Osteoblast (primary cell): Measurements from ENCODE around the gene ASMT. TPM values are rescaled to one million over a fixed set of nuclear protein-coding genes. Genes with fewer than 3 reads are reported as not detected.
A peak's percentile ranks its signal among the peaks of the same experiment; 100 is the strongest.

Experiments
- DNase-seq: peaks from one replicate; pipeline ENCODE4 v3.0.0; 2011; ENCODE audit warnings: low spot score, mixed read lengths; ENCODE audit not compliant: insufficient read length; ENCODE audit errors: missing footprints
- H2AFZ ChIP-seq: 2 replicates; pipeline ENCODE4 v1.6.0; 2011; ENCODE audit warnings: mild to moderate bottlenecking, low read length
- H3K27ac ChIP-seq: 2 replicates; pipeline ENCODE4 v1.5.1; 2011; ENCODE audit warnings: mild to moderate bottlenecking, low read depth, low read length, moderate library complexity
- H3K27me3 ChIP-seq: 2 replicates; pipeline ENCODE4 v1.6.0; 2012; ENCODE audit warnings: mild to moderate bottlenecking, control low read depth, inconsistent platforms, low read length, moderate library complexity; ENCODE audit not compliant: insufficient read depth
- H3K36me3 ChIP-seq: 2 replicates; pipeline ENCODE4 v1.5.1; 2011; ENCODE audit warnings: mild to moderate bottlenecking, low read length, control low read depth, moderate library complexity; ENCODE audit not compliant: insufficient read depth
- H3K4me1 ChIP-seq: 2 replicates; pipeline ENCODE4 v1.5.1; 2011; ENCODE audit warnings: mild to moderate bottlenecking, low read length, control low read depth, moderate library complexity; ENCODE audit not compliant: insufficient read depth
- H3K4me2 ChIP-seq: 2 replicates; pipeline ENCODE4 v1.6.0; 2011; ENCODE audit warnings: mild to moderate bottlenecking, low read length; ENCODE audit not compliant: insufficient read depth
- H3K4me3 ChIP-seq: fragments of 200-600 bp; sonication (generic); 3 replicates; pipeline ENCODE4 v1.5.1; 2012; ENCODE audit warnings: mild to moderate bottlenecking, low read length, inconsistent platforms; ENCODE audit not compliant: insufficient read depth
- H3K79me2 ChIP-seq: 2 replicates; pipeline ENCODE4 v1.6.0; 2012; ENCODE audit warnings: mild to moderate bottlenecking, low read length, control low read depth, inconsistent platforms; ENCODE audit not compliant: insufficient read depth
- H3K9me3 ChIP-seq: 2 replicates; pipeline ENCODE4 v1.5.1; 2011; ENCODE audit warnings: low read depth, low read length, control low read depth
- H4K20me1 ChIP-seq: 2 replicates; pipeline ENCODE4 v1.6.0; 2012; ENCODE audit warnings: mild to moderate bottlenecking, low read length, control low read depth; ENCODE audit not compliant: insufficient read depth
- CTCF ChIP-seq: IDR thresholded peaks from 2 replicates; pipeline ENCODE4 v1.5.1; 2011; ENCODE audit warnings: mild to moderate bottlenecking, low read depth, low read length, moderate library complexity; ENCODE audit errors: extremely low read depth
- total RNA-seq: library from RNA; depleted of rRNA; stranded (reverse); fragments of >200 nt; gene quantifications from 2 replicates; pipeline ENCODE4 v1.2.3, GENCODE V29; 2012

The ASMT gene
- total RNA-seq, 1 donor = 0.36 TPM

- no peaks in the 10 kb centered on the region for H3K9me3 ChIP-seq
- DNase-seq = peak; percentile 86
- H4K20me1 ChIP-seq = peaks cover 56% of the 10 kb centered on the region
- H3K36me3 ChIP-seq = peaks cover 72% of the 10 kb centered on the region
- H3K4me3 ChIP-seq = no peak overlapping the region
- H2AFZ ChIP-seq = no peak overlapping the region
- no peaks in the 10 kb centered on the region for H3K27me3 ChIP-seq
- no peak for TF ChIP-seq CTCF
- peaks cover 5% of the 10 kb centered on the region for H3K4me1 ChIP-seq
- H3K4me2 ChIP-seq = no peak overlapping the region
- H3K79me2 ChIP-seq = peaks cover 68% of the 10 kb centered on the region
- no peak overlapping the region for H3K27ac ChIP-seq
Observed at GRCh38 chrX:1596676-1597344, 18.0 kb upstream of the ASMT start.

- TF ChIP-seq CTCF = no peak
- Histone ChIP-seq H3K4me2 (no peak overlapping the region), H3K79me2 (peaks cover 62% of the 10 kb centered on the region), H2AFZ (no peak overlapping the region), H3K27me3 (no peaks in the 10 kb centered on the region), H3K4me3 (no peak overlapping the region), H3K36me3 (peaks cover 78% of the 10 kb centered on the region), H3K4me1 (peaks cover 4% of the 10 kb centered on the region), H3K27ac (no peak overlapping the region), H3K9me3 (no peaks in the 10 kb centered on the region), H4K20me1 (peaks cover 58% of the 10 kb centered on the region)
- peak; percentile 89 for DNase-seq
Observed at GRCh38 chrX:1597345-1598020, 17.4 kb upstream of the ASMT start.

- no peak overlapping the region for H3K4me3 ChIP-seq
- peaks cover 84% of the 10 kb centered on the region for H3K36me3 ChIP-seq
- H3K27ac ChIP-seq = no peak overlapping the region
- no peak overlapping the region for H3K4me2 ChIP-seq
- peaks cover 54% of the 10 kb centered on the region for H3K79me2 ChIP-seq
- TF ChIP-seq CTCF = no peak
- H4K20me1 ChIP-seq = peaks cover 51% of the 10 kb centered on the region
- H2AFZ ChIP-seq = no peak overlapping the region
- no peaks in the 10 kb centered on the region for H3K4me1 ChIP-seq
- DNase-seq = peak; percentile 74
- no peaks in the 10 kb centered on the region for H3K9me3 ChIP-seq
- no peaks in the 10 kb centered on the region for H3K27me3 ChIP-seq
Observed at GRCh38 chrX:1598021-1598875, 16.6 kb upstream of the ASMT start.
